Lung (tissue), 12 donors: ENCODE measurements around the gene HDAC10. TPM values are rescaled to one million over a fixed set of nuclear protein-coding genes. Genes with fewer than 3 reads are reported as not detected.

ENCODE experiments used
- ATAC-seq: fragments of 200-7000 bp; cut with Tn5 transposase; one replicate; pipeline ENCODE4 v1.9.1; 2020; ENCODE audit warnings: moderate number of reproducible peaks; ENCODE audit not compliant: insufficient read depth, low FRiP score
- DNase-seq, 3 donors: peaks; one replicate each; pipeline ENCODE4 v3.0.0-alpha.2; 2013 to 2017
- H3K27ac ChIP-seq, 2 donors: one replicate each; pipeline ENCODE4 v1.5.1; 2013; ENCODE audit warnings: mild to moderate bottlenecking in 2 of 2, moderate library complexity in 2 of 2, control low read depth in 1 of 2, inconsistent platforms in 1 of 2, low read depth in 1 of 2, low read length in 1 of 2
- H3K27me3 ChIP-seq, 3 donors: one replicate each; pipeline ENCODE4 v1.5.1; 2013; ENCODE audit warnings: low read length in 2 of 3; ENCODE audit not compliant: control insufficient read depth in 3 of 3, insufficient read depth in 3 of 3
- H3K36me3 ChIP-seq, 4 donors: one replicate each; pipeline ENCODE4 v1.5.1; 2013; ENCODE audit warnings: low read length in 4 of 4, mild to moderate bottlenecking in 1 of 4, moderate library complexity in 1 of 4; ENCODE audit not compliant: control insufficient read depth in 4 of 4, insufficient read depth in 4 of 4
- H3K4me1 ChIP-seq, 5 donors: one replicate each; pipeline ENCODE4 v1.5.1; 2013; ENCODE audit warnings: low read length in 5 of 5, mild to moderate bottlenecking in 2 of 5, moderate library complexity in 1 of 5; ENCODE audit not compliant: control insufficient read depth in 5 of 5, insufficient read depth in 5 of 5
- H3K4me3 ChIP-seq: one replicate; pipeline ENCODE4 v1.5.1; 2013; ENCODE audit warnings: mild to moderate bottlenecking, control low read depth, moderate library complexity
- H3K9ac ChIP-seq, 2 donors: one replicate each; pipeline ENCODE4 v1.5.1; 2013; ENCODE audit warnings: low read length in 2 of 2, control low read depth in 1 of 2; ENCODE audit not compliant: insufficient read depth in 1 of 2
- H3K9me3 ChIP-seq, 4 donors: one replicate each; pipeline ENCODE4 v1.5.1; 2013; ENCODE audit warnings: low read length in 3 of 4, mild to moderate bottlenecking in 1 of 4, moderate library complexity in 1 of 4; ENCODE audit not compliant: control insufficient read depth in 4 of 4, insufficient read depth in 3 of 4
- WGBS, 2 donors: extraction: QIAGEN DNeasy Blood & Tissue Kit; methylation state at CpG; one replicate each; pipeline ENCODE4 v1.1.7; 2013; 5-methylcytosine and 5-hydroxymethylcytosine counted together
- polyA plus RNA-seq, 2 donors: library from polyadenylated mRNA; stranded (reverse); fragments of 200-250 nt; gene quantifications; one replicate each; pipeline ENCODE4 v1.2.1, GENCODE V29; 2013
- total RNA-seq, 2 donors: library from RNA; depleted of rRNA in 1 of 2; stranded (reverse); fragments of >200 nt in 1 of 2; gene quantifications; one replicate each; pipeline ENCODE4 v1.2.1, GENCODE V29; 2014 to 2021
- TF ChIP-seq, protein P1 (sequence below): IDR thresholded peaks from 2 replicates; pipeline ENCODE4 v1.5.1; 2012; ENCODE audit warnings: mild to moderate bottlenecking; ENCODE audit errors: control extremely low read depth, extremely low read depth
- donor health status: control.
- donor health status: control.
- donor health status: Bipolar disorder and iron deficiency.
- donor health status: healthy.
- donor health status: DM: yes; HTN: yes; CAD: no.

HDAC10 gene
- total and polyA plus RNA-seq, 4 donors = 32.2 to 53.7 (median 36.3) TPM

DNA sequence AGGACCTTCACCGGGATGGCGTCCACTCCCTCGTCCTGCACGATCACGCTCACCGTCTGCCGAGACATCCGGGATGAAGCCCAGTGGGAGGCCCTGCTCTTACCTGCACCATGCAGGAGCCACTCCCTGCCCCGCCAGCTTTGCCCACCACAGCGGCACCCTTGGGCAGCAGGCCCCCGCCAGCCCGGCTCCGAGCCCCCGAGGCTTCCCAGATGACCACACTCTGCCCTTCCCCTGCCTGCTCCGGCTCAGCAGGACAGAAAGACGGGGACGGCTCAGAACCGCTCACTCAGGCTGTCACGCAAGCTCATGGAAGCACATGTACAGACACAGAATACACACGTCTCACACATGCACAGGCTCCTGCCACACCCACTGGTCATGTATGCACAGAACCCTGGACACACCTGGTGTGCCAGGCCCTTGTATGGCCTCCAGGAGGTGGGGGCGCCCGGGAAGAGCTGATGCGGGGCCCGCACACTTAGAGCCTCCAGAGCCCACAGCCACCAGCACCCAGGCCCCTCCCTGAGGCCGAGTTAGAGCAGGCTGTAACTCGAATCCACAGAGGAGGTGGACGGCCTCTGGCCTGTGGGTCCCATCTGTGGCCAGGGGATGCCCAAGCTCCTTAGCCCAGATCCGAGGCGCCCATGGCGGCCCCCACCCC, 28.0 kb upstream of the HDAC10 start:
- Histone ChIP-seq H3K4me3 (no peak overlapping the region), H3K27ac (no peak overlapping the region), H3K27me3 (no peaks in the 10 kb centered on the region), H3K9ac (no peak overlapping the region), H3K4me1 (peaks cover 0 to 7% (median 4%) of the 10 kb centered on the region in 5 donors), H3K9me3 (no peaks in the 10 kb centered on the region), H3K36me3 (peaks cover 7 to 87% (median 21%) of the 10 kb centered on the region in 4 donors)
- DNase-seq (no peak), ATAC-seq (no peak)
- TF ChIP-seq, protein P1, sequence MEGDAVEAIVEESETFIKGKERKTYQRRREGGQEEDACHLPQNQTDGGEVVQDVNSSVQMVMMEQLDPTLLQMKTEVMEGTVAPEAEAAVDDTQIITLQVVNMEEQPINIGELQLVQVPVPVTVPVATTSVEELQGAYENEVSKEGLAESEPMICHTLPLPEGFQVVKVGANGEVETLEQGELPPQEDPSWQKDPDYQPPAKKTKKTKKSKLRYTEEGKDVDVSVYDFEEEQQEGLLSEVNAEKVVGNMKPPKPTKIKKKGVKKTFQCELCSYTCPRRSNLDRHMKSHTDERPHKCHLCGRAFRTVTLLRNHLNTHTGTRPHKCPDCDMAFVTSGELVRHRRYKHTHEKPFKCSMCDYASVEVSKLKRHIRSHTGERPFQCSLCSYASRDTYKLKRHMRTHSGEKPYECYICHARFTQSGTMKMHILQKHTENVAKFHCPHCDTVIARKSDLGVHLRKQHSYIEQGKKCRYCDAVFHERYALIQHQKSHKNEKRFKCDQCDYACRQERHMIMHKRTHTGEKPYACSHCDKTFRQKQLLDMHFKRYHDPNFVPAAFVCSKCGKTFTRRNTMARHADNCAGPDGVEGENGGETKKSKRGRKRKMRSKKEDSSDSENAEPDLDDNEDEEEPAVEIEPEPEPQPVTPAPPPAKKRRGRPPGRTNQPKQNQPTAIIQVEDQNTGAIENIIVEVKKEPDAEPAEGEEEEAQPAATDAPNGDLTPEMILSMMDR = no peak
- WGBS, 2 donors = 92 to 93% methylated on average over 30 of the region's 30 CpGs

DNA sequence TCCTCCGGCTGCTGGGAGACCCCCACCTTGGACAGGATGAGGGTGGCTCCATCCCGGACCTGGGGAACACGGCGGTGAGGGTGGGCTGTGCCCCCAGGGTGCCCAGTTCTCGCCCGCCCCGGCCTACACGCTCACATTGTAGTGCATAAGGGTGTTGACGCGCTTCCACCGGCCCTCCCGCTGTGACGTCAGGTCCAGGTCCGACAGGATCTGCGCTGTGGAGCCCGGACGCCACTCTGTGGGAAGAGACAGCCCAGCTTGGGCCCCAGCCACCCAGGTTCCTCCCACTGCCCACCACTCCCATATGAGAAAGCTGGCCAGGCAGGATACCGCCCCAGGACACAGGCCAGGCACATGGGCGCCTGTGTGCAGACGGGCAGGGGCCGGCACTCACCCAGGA, 27.4 kb upstream of the HDAC10 start:
- peaks cover 7 to 81% (median 21%) of the 10 kb centered on the region in 4 donors for H3K36me3 ChIP-seq
- no peak overlapping the region for H3K4me3 ChIP-seq
- no peak for DNase-seq
- no peak overlapping the region for H3K27ac ChIP-seq
- no peaks in the 10 kb centered on the region for H3K9me3 ChIP-seq
- 94% methylated on average over 21 of the region's 21 CpGs for WGBS, 2 donors
- H3K4me1 ChIP-seq = peaks cover 0 to 7% (median 4%) of the 10 kb centered on the region in 5 donors
- TF ChIP-seq, protein P1 = no peak
- no peaks in the 10 kb centered on the region for H3K27me3 ChIP-seq
- ATAC-seq = no peak
- no peak overlapping the region for H3K9ac ChIP-seq

DNA sequence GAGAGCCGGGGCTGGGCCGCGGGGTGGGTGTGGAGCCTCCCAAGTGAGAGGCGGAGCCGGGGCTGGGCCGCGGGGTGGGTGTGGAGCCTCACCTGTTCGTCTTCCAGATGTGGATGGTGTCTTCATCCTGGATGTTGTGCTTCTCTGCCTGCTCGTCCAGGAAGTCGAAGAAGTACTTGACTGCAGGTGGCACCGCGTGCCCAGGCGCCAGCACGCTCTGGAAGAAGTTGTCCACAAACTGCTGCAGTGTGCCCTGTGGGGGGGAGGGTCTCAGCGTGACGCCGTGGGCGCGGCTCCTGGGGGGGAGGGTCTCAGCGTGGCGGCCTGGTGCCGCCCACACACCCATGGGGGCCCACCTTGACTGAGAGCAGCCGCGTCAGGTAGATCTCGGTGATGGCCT, 26.7 kb upstream of the HDAC10 start:
- TF ChIP-seq, protein P1 = no peak
- Histone ChIP-seq H3K27ac (no peak overlapping the region), H3K4me3 (no peak overlapping the region), H3K4me1 (peaks cover 0 to 6% (median 4%) of the 10 kb centered on the region in 5 donors), H3K9me3 (no peaks in the 10 kb centered on the region), H3K27me3 (no peaks in the 10 kb centered on the region), H3K36me3 (peaks cover 7 to 74% (median 19%) of the 10 kb centered on the region in 4 donors), H3K9ac (no peak overlapping the region)
- 86 to 88% methylated on average over 25 of the region's 25 CpGs for WGBS, 2 donors
- DNase-seq (no peak), ATAC-seq (no peak)

DNA sequence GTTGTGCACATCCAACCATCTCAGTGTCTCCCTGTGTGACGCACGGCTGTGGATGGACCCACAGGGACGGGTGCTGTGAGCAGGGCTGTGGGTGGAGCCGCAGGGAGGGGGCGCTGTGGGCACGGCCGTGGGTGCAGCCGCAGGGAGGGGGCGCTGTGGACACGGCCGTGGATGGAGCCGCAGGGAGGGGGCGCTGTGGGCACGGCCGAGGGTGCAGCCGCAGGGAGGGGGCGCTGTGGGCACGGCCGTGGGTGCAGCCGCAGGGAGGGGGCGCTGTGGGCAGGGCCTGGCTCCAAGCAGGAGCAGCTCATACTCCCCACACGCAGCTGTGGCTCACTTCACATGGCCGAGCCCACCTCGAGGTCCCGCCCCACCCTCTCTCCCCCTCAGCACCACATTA, 25.1 kb upstream of the HDAC10 start:
- DNase-seq (peak in 1 of 3 donors; percentile 56), ATAC-seq (peak; percentile 86)
- H3K9me3 ChIP-seq = no peaks in the 10 kb centered on the region
- TF ChIP-seq, protein P1 = peak; percentile 65
- H3K27me3 ChIP-seq = no peaks in the 10 kb centered on the region
- 65 to 74% methylated on average over 20 to 25 of the region's 25 CpGs for WGBS, 2 donors
- H3K4me3 ChIP-seq = no peak overlapping the region
- H3K36me3 ChIP-seq = peaks cover 4 to 57% (median 12%) of the 10 kb centered on the region in 4 donors
- H3K4me1 ChIP-seq = peaks cover 0 to 11% (median 3%) of the 10 kb centered on the region in 5 donors
- peak overlapping the region in 1 of 2 donors; percentile 54 for H3K27ac ChIP-seq
- H3K9ac ChIP-seq = no peak overlapping the region
